ENCODE results near the gene OR5K4.

DNA sequence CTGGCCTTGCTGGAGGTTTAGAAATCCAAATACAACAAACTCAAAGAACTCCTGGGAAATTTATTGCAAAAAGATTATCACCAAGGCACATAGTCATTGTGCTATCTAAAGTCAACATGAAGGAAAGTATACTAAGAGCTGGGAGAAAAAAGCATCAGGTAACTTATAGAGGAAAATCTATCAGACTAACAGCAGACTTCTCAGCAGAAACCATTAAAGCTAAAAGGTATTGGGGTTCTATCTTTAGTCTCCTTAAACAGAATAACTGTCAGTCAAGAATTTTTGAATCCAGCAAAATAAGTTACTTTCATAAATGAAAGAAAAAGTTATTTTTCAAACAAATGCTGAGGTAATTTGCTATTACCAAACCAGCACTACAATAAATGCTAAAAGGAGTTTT lies 44.9 kb downstream of the OR5K4 start:
- TF ChIP-seq, protein P1, sequence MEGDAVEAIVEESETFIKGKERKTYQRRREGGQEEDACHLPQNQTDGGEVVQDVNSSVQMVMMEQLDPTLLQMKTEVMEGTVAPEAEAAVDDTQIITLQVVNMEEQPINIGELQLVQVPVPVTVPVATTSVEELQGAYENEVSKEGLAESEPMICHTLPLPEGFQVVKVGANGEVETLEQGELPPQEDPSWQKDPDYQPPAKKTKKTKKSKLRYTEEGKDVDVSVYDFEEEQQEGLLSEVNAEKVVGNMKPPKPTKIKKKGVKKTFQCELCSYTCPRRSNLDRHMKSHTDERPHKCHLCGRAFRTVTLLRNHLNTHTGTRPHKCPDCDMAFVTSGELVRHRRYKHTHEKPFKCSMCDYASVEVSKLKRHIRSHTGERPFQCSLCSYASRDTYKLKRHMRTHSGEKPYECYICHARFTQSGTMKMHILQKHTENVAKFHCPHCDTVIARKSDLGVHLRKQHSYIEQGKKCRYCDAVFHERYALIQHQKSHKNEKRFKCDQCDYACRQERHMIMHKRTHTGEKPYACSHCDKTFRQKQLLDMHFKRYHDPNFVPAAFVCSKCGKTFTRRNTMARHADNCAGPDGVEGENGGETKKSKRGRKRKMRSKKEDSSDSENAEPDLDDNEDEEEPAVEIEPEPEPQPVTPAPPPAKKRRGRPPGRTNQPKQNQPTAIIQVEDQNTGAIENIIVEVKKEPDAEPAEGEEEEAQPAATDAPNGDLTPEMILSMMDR (IDR thresholded peaks at IDR 0.05): no peak
- TF ChIP-seq POLR2A (IDR thresholded peaks at IDR 0.05) (no peak), POLR2AphosphoS5 (IDR thresholded peaks at IDR 0.05) (no peak)

Data from stomach (tissue), 4 donors.